ENCODE results near the gene HLA-DPA1.
A peak's percentile ranks its signal among the peaks of the same experiment; 100 is the strongest.
"Not testable (repeated sequence)": the region's sequence is repeated elsewhere in the genome, so short reads cannot be mapped to it uniquely, and the experiment has no call there.

Gene HLA-DPA1

DNA sequence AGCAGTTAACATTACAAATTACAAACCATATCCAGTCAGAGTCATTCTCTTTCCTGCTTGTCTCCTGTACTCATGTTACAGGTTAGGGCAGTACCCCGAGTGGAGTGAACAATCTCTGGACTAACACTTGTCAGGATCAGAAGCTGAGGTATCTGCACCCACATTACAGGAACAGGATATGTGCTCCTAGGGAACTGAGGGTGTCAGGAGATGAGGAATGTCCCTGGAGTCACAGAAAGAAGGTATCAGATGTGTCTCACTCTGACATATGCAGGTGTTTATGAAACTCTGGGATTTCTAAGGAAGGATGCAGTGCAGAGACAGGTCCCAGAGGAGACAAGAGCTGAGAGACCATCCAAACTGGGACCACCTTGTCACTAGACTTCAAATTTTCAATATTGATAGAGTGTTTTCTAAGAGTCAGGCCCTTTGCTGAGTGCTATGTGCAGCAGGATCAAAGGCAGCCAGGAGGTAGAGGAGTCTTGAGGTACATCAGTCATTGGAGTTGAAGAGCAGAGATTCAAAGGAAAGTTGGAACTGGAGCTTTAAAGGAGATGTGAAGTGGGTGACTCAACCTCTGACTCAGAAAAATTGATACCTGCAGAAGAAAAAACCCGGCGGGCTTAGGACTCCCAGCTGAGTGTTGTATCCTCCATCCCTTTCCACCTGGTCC lies 14.9 kb upstream of the HLA-DPA1 start:
- DNase-seq: no peak

DNA sequence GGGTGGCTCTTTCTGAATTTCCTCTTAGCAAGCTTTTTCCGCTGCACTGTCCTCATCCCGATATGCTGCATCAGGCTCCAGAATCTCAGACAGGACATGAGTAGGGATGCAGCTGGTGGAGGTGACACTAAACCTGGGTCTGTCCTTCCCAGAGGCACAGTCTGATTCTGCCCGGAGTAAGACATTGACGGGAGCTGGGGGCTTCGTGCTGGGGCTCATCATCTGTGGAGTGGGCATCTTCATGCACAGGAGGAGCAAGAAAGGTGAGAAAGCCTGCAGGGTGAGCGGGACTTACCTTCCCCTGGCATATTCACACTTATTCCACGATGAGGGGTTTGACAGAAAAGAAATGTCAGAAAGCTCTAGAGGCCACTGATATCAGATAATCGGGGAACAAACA lies 12.2 kb upstream of the HLA-DPA1 start:
- no peak for DNase-seq

DNA sequence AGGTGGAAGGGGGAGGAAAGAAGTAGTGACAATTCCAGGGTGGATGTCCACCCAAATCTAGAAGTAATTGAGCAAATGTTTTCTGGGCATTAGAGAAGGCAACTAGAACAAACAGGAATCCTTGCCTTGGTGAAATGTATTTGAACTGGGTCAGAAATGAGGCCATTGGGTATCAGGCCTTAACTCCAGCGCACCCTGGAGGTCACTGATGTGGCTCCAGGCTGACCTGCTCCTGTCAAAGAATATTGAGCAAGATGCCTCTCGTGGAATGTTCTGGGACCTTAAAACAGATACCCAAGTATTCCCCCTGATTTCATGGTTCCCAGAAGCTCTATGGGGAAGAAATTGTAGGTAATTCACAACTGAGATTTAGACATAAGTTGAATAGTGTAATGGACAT lies 9.3 kb upstream of the HLA-DPA1 start:
- peak; percentile 59 for DNase-seq

DNA sequence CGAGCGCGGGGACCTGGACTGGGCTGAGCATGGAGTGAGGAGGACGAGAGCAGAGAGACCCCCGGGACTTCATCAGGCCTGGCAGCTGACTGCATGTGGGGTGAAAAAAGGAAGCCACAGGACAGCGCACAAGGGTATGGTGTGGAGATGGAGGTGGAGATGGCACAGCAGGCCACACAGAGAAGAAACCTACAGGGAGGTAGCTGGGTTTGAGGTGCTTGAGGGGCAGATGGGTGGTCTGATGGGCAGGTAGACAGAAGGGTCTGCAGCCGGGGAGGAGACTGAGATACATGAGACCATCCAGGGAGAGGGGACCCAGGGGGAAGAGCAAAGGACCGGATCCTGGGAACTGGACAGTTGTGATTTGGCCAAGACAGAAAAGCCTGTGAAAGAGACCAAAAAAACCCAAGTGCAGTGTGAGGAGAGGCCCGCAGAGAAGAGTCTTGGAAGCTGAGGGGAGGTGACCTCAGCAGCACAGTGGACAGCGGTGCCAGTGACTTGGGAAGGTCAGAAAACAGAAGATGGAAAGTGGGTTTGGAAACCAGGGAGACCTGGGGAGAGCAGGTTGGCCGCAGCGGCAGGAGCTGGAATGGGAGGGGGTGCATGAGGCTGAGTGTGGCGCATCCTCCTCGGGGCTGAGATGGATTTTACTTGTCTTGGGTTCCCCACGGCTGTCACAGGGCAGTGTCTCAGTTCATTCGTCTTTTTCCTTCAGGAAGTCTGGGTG lies 7.8 kb upstream of the HLA-DPA1 start:
- no peak for DNase-seq

DNA sequence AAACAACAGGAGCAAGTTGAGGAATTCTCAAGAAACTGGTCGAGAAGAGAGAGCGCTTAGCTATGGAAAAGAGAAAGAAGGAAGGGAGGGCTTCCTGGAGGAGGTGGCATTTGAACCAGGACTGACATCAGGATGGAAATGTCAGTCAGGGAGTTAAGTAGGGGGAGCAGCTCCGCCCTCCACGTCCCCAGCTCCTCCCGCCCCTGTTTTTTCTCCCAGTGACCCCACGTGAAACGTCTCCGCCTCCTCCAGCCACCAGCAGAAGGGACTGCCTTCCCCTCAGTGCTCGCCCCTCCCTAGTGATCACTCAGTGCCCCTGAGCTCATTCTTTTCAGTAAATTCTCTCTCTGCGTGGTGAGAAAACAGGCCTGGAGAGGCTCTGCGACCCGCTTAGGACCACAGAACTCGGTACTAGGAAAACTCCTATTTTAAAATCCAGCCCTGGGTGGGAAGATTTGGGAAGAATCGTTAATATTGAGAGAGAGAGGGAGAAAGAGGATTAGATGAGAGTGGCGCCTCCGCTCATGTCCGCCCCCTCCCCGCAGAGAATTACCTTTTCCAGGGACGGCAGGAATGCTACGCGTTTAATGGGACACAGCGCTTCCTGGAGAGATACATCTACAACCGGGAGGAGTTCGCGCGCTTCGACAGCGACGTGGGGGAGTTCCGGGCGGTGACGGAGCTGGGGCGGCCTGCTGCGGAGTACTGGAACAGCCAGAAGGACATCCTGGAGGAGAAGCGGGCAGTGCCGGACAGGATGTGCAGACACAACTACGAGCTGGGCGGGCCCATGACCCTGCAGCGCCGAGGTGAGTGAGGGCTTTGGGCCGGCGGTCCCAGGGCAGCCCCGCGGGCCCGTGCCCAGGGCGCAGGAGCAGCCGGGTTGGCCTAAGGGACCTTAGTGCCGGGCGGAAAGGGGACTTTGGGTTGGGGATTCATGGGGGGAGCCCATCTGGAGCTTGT lies 7.0 kb upstream of the HLA-DPA1 start:
- DNase-seq: no peak

DNA sequence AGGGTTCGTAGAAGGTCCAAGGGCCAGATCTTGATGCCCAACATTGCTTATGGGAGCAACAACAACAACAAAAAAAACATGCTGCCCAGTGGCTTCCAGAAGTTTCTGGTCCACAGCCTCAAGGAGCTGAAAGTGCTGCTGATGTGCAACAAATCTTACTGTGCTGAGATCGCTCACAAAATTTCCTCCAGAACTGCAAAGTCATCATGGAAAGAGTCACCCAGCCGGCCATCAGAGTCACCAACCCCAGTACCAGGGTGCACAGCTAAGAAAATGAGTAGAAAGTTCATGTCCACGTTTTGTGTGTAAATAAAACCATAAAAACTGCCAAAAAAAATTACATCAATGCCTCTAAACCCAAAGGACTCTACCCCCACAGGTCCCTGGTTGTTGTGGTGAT lies 6.1 kb upstream of the HLA-DPA1 start:
- DNase-seq: no peak

DNA sequence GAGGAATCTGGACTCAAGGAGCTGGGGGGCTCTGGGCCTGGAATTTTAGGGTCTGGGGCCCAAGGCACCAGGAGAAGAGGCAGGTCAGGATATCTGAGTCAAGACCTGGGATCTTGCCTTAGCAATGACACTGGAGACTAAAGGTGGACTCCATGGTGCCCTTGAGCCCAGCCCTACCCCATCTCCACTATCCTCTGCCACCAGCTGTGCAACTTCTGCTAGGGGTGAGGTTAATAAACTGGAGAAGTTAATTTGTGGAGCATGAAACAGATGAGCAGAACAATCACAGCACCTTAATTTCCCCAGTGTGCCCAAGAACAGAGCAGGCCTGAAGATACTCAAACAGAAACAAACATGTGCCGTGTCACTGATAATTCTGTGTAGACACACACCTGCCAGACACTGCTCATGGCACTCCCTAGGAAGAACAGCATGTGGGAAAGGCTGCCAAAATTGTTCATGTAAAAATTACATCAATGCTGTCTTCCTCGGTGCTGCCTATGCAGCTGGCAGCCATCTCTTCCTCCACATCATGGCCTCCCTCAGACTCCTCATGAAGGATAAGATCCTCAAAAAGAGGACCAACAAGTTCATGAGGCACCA lies 5.6 kb upstream of the HLA-DPA1 start:
- DNase-seq: no peak

DNA sequence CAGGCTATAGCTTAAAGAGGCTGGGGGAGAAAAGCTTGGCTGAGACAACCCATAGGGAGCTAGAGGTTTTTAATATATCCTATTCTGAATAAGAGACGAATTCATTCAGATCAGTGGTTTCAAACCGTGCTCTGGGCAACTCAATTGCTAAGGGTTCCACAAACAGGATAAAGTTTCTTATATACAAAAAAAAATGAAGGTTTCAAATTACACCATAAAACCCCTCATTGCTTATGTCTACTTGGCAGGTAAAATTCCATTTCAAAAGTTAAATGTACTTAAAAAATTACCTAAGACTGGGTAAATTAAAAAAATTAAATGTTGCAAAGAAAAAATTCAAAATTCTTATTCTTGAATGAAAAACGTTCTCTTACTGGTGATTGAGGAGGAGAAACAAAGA lies 5.0 kb upstream of the HLA-DPA1 start:
- DNase-seq: no peak

DNA sequence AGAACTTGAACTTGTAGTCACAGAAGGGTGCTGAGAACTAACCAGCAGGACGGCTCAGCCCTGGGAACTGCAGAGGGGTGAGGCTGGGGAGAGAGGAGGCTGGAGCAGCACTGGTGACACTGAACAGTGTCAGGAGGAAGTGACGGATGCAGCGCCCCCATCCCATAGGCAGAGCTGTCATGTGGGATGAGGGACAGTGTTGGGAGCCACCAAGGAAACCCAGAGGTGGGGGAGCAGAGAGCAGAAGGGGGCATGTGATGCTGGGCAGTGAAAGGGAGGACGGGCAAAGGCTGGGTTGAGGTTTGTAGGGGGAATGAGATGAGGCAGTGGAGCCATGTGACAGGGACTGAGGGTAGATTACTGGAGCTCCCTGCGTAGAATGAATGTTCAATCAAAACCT lies 4.5 kb upstream of the HLA-DPA1 start:
- no peak for DNase-seq

DNA sequence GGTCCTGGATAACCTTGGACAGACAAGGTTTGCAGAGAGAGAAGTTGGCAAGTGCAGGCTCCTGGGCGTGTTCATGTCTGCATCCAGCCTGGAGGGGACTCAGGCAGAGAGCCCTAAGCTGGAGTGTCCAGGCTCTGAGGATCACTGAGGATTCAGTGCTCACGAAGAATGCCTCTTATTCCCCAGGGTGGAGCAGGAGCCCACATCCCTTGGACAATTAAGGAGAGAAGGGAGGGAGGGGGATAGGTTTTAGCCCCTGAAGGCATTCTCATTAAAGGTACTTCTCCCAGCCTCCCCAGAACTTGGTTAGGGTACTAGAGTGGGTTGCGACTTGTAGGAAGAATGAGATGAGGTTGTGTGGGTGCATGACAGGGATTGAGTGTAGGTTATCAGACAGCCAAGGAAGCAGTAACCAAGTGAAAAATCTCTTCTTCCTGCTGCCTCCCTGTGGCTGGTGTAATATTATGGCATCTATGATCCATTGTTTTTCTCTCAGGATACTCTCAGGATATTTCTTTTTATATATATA lies 3.0 kb upstream of the HLA-DPA1 start:
- no peak for DNase-seq

DNA sequence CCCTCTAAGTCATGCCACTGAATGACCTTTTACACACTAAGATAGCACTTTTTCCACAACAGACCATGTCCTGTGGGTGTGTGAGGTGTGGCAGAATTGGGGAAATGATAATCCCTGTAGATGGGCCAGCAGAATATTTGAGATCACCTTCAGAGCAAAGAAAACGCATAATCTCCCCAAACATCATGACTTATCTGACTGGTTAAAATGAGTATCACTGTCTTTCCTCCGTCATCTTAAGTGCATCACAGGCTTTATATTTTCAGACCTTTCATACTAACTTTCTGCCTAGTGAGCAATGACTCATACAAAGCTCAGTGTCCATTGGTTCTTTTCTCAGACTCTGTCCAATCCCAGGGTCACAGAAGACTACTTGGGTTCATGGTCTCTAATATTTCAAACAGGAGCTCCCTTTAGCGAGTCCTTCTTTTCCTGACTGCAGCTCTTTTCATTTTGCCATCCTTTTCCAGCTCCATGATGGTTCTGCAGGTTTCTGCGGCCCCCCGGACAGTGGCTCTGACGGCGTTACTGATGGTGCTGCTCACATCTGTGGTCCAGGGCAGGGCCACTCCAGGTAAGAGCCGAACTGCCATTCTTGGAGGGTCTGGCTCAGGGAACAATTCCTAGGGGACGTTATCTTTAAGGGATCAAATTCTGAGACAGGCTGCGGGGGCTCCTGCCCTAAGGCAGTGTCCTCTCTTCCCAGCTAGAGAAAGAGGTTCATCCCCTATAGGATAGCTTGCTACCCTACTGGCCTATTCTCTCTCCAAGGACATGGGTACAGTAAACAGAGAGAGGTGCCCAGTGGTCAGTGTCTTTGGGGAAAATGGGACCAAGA lies 2.3 kb upstream of the HLA-DPA1 start, which contains the start of gene HLA-DPB1:
Gene HLA-DPB1, plus strand, starts transcription at position 423 of the 838 bp plus-strand sequence. Its CDS starts 52 bp downstream, at position 475.
- DNase-seq: peak; percentile 30

DNA sequence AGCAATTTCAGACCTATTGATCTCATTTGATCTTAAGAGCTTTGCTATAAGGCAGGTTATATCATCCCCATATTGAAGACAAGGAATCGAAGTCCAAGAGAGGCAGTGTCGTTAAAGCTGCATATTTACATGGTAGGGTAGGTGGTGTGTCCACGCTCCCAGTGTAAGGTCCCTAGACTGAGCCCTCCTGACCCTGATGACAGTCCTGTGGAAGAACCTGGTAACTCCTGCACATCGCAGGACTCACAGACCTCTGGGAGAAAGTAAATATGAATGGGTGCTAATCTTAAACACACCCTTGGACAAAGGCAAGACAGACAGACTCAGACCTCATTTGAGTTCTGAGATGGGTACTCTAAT lies 1.7 kb upstream of the HLA-DPA1 start:
- no peak for DNase-seq

DNA sequence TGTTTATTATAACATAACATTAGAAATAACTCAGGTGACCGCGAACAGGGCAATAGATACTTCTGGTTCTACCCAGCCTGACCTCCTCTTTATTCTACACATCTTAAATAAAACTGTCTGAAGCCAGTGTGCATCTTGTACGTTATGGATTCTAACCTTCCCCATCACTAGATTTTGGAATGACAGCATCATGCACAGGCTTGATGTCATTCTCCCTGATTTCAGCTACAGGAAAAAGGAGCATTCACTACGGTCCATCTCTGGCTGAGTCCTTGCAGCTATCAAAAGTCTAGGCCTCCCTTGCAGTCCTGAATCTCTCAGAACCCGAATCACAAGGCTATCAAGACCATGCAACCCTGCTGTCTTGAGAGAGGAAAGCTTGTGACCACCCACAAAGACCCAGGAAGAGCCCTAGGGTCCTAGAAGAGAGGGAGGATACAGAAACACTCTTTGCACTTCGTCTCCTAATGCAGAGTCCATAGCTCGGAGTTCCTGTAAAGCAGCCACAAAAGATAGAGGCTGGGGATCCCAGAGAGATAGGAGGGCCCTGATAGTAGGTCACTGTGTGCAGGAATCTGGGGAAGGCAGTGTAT lies 845 bp downstream of the HLA-DPA1 start:
- DNase-seq: no peak

DNA sequence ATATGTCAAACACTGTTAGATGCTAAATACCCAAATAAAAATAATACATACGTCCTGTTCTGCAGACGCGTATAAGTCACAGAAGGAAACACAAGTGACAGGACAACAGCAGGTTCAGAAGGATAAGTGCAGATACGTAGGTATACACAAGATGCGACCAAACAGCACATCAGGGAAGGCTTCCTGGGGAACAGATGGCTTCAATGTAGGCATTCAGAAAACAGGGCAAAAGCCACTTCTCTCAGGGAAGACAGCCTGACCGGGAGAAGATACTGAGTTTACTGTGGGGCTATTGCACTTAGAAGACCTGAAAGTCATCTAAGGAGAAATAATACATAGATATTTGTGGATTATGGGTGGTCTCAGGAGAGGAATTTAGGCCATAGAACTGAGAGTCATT lies 1.9 kb downstream of the HLA-DPA1 start:
- no peak for DNase-seq

DNA sequence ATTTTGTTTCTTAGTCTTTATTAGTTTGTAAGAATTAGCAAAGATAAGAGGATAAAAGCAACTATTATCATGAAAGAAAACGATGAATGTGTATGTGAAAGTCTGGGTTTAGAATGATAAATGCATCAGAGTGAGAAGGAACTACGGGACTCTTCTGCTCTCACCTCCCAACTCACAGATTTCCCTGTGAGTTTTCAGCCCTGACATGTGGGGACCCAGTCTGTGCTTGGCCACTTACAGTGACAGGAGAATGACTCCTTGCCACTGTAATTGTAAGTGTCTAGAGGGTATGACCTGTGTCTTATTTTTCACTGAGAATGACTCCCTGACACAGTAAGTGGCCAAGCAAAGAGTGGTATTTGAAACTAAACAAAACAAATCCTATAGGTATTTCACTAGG lies 2.5 kb downstream of the HLA-DPA1 start:
- no peak for DNase-seq

DNA sequence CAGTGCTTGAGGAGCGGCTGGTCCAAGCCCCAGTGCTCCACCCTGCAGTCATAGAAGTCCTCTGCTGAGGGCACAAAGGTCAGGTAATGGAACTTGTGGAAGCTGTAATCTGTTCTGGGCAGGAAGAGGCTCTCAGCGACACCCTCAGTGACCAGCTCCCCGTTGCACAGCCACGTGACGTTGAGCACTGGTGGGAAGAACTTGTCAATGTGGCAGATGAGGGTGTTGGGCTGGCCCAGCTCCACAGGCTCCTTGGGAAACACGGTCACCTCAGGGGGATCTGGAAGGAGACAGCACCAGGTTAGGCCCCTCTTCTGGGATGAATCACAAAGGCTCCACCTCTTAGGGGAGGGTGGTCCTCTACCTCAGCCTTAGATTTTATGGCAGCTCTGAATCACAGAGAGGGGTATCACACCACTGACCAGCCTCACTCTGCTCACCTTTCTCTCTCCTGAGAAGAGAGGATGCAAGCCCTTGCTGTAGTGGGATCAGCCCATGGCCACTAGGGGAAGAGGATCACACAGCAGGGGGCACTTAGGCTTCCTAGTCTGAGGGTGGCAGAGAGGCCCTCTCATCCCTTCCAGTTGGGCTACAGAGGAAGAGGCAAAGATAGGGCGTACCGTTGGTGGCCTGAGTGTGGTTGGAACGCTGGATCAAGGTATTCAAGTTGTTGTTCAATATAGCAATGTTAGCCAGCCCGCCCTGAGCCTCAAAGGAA lies 4.3 kb downstream of the HLA-DPA1 start:
- no peak for DNase-seq

DNA sequence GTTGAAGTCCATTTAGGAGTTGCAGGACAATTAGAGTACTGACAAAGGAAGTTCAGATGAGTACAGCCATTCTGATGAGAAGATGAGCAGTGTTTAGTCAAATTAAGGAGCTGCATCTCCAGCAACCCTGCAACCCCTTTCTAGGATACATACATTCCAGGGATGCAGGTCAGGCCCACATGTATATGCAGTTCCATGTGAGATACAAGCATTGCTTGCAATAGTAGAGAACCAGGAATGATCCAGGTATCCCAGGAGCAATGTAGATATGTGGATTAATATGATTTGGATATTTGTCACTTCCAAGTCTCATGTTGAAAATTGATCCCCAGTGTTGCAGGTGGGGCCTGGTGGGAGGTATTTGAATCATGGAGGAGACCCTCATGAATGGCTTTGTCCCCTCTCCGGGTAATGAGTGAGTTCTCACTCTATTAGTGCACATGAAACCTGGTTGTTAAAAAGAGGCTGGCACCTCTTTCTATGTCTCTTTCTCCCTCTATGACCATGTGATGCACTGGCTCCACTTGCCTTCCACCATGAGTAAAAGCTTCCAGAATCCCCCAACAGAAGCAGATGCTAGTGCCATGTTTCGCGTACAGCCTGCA lies 6.4 kb downstream of the HLA-DPA1 start:
- no peak for DNase-seq

DNA sequence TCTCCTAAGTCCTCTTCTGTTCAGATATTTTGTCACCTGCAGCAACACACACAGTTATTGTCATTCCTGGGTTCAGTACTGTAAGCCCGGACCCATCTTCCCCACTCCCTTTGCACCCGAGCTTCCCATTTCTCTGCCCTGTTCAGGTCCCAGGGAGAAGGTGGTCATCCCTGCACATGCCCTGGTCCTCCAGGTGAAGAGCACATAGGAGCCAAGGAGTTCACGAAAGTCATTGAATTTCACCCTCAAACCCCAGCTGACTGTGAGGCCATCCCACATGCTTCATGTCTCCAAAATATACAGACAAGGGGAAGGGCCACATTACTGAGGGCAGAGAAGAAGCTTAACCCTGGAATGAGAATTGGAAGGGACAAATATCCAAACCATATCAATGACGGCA lies 8.1 kb downstream of the HLA-DPA1 start:
- DNase-seq: no peak

DNA sequence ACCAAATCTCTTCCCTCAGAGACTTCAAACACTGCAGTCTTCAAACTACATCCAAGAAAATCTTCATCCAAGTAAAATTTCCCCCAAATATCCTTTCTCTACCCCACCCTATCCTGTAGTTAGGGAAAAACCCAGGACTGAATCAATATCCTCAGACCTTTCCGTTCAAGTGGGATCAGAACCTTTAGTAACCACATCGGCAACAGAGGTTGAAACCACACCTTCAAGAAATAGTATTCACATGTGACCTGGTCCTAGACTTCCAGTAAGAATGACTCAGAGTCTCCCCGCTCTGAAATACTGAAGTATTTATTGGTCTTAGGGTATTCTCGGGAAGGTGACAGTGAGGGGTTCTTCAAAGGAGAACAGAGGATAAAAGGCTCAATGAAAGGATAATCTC lies 8.7 kb downstream of the HLA-DPA1 start:
- DNase-seq: no peak

DNA sequence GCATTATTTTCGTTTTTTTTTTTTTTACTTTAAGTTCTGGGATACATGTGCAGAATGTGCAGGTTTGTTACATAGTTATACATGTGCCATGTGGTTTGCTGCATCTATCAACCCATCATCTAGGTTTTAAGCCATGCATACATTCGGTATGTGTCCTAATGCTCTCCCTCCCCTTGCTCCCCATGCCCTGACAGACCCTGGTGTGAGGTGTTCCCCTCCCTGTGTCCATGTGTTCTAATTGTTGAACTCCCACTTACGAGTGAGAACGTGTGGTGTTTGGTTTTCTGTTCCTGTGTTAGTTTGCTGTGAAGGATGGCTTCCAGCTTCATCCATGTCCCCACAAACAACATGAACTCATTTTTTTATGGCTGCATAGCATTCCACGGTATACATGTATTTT lies 10.0 kb downstream of the HLA-DPA1 start:
- not testable (repeated sequence) for DNase-seq
